HG02798 (cell line): Measurements from ENCODE around the gene POLN.

Experiments
- ATAC-seq: cut with Tn5 transposase; IDR thresholded peaks from one replicate; pipeline ENCODE4 v1.9.1; 2021; ENCODE audit warnings: mild to moderate bottlenecking; ENCODE audit not compliant: unreplicated experiment, poor library complexity

Gene POLN

DNA sequence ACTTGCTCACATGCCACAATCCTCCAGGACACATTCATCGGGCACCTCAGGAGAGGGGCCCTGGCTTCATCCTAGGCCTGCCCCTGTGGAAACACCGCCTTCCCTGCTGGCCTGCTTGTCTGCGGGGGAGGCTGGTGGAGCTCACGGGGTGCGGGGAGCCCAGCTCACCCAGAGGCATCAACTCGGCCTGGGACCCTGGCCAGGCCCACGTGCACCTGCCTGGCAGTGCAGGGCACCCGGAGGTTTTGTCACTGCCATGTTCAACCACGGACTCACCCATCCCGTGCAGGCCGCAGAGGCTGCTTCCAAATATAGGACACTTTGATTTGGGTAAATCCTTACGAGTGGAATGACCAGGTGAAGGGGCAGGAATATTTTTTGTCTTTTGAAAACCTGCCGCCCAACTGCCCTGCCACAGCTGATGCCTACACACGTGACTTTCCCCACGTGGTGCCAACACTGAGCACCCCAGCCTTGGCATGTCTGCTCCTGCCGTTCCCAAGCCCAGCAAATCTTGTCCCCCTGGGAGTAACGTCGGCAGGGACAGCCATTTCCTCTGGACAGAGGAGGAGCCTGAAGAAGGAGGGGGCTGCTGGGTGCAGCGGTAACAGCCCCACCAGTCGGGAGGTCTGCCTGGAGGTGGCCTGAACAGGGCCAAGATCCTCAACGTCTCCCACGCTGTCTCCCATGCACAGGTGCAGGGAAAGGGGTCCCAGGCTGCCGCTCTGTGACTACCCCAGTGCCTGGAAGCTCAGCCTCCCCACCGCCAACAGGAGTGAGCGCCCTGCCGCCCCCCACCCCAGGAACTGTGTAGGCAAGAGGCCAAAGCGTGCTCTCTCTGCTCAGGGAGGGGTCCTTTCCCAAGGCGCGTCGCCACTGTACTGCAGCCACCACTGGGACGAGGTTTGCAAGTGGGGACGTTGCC lies 11.5 kb upstream of the POLN start:
- ATAC-seq, result no peak

DNA sequence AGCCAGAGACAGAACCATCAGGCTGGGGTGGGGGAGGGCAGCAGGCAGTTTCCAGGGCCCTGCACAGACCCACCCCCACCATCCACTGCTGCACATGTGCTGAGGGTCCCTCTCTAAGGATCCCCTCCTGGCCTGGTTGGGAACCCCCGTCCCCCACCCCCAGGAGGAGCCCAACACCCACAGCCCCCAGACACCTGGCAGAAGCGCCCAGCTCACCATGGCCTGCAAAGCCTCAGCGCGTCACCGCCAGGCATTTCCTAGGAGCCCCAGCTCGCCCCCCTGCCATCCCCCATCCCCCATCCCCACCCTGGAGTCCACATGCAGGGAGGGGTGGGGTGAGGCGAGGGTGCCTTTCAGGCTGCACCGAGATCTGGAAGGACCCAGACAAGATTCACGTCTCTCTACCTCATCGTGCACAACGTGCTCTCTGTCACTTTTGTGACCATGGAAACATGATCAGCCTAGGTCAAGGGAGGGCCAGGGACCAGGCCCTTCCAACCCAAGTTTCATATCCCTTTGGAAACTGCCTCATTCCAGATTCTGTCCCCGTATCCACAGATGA lies 10.7 kb upstream of the POLN start:
- no peak for ATAC-seq

DNA sequence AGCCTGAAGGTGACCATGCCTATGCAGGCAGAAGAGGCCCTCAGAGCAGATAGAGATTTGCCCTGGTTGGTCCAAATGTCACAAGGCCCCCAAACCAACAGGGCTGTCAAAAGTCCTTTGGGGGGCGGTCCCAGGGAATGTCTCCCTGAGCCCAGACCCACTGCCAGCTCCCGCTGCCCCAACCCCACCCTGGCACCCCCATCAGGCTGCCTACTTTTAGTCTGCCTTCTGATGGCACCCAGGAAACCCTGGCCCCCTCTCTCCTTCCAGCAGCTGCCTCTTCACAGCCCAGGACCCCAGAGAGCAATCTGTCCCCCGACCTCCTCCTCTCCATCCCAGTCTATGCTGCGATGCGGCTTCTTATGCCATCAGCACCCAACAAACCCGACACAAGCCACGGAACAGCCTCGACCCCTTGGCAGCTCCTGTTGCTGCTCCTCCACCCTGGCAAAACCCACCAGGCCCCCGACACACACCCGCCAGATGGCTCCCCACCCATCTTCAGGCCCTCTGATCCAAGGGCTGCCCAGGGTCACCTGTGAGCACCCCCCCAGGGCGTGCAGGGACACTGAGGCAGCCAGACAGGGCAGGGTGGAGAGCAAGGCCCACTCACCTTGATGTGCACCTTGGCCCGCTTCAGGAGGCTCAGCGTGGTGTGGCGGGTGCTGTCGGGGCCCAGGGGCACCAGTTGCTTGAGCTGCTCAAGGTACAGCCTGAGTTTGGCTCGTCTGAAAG lies 10.0 kb upstream of the POLN start:
- no peak for ATAC-seq

DNA sequence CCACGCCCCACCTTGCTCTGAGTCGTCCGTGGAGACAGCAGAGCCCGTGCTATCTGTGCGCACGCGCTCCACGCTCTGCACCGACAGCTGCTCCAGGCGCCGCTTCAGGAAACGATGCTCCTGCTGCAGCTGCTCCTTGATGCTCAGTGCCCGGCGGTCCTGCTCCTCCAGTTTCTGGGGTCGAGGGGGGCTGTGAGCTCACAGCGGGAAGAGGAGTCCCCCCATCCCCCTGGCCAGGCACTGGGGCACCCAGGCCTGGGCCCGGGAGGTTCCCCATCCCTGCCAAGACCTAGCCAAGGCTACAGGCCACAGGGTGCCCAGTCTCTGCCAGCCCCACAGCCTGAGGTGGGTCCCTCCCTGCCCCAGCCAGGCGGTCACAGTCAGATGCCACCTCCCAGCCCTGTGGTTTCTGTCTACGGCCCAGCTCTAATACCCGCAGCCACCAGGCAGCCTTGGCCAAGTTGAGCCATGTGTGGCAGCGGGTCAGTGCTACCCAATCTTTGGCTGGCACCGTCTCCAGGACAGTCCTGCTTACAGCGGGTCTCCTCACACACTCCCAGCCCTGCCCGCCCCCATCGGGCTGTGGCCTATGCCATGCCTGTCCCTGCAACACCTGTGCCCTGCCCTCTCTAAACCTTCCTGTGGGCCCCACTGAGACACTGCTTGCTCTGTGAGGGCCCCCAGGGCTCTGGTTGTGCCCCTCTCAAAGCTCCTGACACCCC lies 9.3 kb upstream of the POLN start:
- ATAC-seq, result no peak

DNA sequence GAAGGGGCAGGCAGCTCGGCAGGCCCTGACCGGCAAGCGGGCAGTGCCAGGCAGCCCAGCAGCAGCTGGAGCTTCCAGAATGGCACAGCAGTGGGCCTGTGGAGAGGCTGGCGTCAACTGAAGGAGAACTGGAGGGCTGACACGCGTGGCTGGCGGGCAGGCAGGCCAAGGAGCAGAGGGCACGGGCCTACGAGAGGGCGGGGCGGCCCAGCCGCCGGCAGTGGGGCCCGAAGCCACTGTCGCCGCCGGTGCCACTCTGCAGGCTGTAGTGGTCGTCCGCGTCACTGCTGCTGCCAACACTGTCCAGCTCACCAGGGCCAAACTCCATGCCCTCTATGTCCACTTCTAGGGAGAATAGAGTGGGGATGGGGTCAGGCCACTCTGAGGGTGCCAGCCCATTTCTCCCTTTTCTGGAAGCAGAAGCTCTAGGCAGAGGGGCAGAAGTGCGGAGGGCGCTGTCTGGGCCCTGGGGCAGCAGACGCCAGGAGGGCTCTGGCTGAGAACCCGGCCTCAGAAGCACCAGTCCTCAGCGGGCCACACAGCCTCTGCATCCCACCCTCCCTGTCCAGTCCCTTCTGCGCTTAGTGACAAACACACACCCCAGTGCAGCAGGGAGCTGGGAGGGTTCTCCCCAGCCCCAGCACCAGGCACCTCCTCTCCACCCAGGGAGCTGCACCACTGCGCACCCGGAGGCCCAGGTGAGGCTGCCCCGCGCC lies 8.6 kb upstream of the POLN start:
- ATAC-seq, result no peak

DNA sequence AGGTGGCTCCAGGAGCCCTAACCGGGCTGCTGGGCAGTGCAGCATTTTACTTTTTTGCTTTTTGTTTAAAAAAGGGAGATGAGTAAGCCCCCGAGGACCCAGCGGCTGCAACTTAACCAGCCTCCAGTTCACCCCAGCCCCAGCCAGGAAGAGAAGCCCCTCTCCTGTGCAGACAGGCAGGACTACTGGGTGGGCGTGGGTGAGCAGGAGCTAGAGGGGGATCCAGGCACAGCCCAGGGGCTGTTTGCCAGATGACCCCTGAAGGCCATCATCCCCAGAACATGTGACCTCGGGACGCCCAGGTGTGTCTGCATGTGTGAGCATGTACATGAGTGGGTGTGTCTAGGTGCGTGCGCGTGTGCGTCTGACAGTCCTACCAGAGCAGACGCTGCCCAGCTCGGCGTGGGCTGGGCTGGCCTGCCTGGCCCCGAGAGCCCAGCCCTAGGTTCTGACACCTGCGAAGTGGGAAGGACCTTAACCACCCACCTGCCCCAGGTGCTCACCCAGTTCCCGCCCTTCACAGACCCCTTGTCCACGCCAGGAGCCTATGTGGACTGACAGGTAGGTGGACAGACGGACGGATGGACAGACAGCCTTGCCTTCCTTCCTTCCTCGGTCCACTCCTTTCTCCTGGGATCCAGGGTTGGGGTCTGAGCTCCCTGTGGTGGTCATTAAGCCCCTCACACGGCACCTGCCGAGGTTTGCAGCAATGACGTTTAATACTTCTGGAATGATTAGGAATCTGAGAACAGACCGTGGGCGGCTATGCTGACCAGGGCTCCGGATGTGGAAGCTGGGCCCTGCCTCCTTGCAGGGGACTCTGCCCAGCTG lies 7.8 kb upstream of the POLN start:
- ATAC-seq, result no peak

DNA sequence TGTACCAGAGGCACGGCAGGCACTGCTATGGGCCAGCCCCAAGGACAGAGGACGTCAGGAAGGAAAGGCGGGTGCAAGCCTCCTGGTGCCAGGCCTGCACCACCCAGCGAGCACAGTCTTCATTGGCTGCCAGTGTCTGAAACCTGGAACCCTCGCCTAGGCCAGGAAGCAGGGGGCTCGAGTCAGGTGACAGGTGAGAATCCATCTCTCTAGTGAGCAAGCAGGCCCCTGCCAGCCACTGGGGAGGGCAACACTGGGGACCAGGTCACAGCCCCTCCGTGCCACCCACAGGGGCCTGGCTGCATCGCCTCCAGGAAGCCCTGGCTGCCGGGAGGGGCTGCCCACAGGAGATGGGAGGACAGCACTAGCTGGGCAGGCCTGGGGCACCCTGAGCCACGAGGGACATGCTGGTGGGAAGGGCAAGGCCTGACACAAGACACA lies 6.9 kb upstream of the POLN start:
- no peak for ATAC-seq

DNA sequence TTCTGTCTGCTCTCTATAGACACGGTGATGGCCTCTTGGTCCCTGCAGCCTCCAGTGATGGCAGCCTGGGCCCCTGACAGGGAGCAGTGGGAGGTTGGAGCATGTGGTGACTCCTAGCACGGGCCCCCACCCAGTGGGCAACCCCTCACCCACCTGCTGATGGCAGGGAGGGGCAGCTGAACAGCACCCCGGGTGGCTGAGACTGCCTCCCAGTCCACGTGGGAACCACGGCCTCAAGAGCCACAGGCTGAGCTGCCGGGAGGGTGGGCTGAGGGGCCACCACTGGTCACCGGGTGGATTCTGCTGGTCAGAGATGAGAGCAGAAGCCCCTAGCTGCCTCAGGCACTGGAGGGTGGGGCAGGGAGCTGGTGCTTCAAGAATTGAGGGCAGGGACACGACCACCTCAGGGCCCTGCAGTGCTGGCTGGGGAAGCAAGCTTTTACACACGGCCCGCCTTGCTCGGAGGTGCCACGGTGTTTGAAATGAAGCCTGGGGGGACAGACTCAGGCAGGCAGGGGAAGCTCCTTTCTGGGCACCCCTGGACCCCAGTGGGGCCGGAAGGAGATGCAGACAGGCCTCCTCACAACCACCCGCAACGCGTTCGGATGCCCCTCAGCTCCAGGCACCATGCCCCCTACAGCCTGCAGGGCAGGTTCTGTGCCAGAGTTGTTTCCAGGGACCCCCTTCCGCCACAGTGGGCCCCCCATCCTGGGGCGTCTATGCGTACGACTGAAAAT lies 6.3 kb upstream of the POLN start:
- no peak for ATAC-seq

DNA sequence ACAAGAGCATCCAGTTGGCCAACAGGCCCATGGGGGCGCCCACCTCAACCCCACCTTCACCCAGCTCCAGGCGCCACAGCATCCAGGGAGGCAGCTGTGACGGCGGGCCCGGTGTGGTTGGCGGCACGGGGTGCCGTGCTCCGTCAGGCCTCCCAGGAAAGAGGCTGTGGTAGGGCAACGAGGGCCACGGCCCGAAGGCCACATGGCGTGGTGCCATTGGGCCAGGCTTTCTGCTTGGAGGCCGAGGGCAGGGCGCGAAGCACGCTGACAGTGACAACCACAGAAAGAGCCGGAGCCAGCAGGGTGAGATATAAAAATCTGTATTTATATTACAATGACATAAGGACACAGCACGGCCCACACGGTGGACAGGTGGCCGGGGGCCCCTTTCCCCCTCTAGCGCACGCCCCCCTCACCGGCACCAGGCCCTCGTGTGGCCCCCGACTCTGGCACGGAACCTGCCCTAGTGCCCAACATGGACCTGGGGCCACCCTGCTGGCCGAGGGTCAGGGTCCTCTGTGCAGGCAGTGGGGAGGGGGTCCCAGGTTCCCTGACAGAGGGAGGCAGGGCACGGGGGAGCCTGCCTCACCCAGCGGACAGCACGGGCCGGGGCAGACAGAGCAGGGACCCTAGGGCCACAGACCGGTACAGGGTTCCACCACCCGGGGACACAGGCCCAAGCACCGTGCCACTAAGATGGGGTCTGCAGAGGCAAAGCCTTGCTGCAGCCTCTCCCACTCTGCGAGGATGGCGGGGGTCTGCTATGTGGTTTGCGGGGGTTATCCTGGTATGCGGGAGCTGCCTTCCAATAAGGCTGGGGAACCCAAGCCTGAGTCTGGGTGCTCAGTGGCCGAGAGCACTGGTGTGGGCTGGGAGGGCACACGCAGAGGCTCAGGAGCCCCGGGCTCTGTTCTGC lies 5.5 kb upstream of the POLN start:
- no peak for ATAC-seq

DNA sequence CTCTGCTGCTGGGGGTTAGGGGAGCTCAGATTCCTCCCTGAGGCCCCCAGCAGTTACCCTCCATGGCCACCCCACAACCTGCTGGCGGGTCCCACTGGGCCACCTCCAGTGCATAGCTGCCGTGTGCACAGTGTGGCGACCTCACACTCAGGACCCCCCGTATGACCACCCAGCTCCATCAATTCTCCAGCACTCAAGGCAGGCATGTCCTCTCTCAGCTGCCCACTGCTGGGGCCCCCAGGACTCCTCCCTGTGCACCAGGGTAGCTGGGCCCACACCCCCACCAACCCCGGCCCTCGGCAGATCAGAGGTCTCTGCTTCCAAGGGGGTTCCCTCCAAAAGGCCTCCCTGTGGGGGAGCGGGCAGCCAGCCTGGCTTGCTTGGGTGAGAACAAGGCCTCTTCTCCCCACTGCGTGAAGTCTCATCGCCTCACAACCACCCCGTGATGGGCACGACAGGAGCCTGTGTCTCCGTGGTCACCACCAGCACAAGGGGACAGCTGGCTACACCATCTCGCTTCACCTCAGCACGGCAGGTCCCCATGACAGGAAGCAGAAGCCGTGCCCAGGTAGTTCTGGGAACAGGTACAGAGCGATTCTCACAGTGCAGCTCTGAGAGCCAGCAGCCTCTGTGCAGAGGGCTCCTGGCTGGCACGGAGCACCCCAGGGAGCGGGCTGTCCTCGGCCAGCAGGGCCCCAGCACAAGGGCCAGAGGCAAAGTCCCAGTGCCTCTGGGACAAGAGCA lies 4.6 kb upstream of the POLN start:
- no peak for ATAC-seq

DNA sequence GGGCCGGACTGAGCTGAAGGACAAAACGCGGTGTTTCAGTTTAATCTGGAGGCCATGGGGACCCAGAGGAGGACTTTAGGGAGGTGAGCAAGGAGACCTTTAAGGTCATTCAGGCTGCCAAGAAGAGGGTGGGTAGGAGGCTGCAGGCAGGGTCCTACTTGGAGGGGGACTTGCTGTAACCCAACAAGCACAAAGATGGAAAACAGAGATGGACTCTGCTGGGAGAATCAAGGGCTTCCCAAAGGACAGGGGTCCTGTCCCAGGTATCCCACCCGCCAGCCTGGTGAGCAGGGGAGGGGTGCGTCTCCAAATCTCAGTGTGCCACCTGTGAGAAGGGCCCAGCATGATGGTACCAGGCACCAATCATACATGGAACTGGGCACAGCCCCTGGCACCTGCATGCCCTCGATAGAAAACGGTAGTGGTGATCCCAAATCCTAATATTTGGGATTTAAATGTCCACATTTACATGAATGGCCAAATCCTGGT lies 3.9 kb upstream of the POLN start:
- no peak for ATAC-seq

DNA sequence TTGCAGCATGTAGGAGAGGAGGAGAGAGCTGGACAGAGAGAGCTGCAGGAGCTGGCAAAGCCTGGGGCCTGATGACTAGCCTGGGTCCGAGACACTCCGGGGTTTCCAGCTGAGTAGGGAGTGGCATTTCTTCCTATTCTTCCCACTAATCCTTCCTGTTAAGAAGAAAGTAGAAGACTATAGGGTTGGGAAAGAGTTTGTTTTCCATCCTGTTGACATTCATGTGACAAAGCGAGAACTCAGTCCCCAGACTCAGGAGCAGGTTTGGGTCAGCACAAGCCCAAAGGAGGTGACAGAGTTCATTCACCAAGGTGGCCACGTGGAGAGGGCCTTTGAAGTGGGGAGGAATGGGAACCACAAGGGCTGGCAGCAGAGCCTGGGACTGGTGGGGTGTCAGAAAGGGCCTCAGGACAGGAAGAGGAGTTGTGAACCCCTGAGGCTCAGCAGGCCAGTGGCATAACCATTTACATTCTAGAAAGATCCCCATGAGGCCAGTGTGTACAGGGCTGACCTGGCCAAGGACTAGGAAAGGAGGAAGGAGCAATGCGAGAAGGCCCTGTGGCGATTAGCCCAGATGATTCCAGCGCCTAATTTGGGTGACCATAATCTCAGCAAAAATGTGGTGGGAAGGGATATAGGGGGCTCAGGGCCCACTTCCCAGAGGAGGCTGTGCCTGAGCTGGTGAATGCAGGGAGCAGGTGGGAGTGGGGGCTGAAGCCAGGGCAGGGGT lies 3.3 kb upstream of the POLN start:
- no peak for ATAC-seq

DNA sequence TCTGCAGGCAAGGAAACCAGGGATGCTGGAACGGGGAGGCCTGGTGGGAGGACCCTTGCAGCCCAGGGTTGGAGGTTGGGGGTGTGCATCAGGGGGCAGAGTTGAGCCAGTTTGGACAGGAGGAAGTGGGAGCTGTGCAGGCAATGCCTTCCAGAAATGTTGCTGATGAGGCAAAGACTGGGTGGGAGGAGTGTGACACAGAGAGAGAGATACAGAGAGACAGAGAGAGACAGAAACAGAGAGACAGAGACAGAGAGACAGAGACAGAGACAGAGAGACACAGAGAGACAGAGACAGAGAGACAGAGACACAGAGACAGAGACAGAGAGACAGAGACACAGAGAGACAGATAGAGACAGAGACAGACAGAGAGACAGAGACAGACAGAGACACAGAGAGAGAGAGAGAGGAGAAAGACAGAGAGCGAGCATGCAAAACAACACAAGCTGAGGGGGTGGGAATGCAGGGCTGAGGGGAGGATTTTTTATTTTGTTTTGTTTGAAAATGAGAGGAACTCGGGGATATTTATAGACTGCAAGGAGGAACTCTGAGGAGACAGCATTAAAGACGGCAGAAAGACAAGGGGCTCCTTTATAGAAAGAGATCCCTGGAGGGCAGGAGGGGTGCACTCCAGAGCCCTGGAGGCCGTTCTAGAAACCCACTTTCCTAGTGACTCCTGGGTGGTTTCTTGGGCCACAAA lies 1.9 kb upstream of the POLN start:
- no peak for ATAC-seq

DNA sequence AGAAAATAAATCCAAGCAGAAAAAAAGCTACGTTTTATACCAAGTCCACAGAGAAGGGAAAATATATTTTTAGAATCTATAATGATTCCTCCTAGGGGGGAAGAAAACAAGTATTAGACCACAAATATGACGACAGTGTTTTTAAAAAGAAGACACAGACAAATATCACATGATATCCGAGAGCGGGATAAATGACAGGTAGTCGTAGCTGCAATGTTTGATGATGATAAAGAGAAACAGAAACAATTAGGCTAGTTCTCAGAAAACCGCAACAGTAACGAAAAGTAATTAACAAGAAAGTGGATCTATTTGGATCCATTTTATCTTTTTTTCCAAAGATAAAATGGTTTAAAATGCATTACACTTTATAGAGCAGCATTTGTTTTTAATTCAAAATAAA lies 918 bp downstream of the POLN start:
- ATAC-seq, result no peak

DNA sequence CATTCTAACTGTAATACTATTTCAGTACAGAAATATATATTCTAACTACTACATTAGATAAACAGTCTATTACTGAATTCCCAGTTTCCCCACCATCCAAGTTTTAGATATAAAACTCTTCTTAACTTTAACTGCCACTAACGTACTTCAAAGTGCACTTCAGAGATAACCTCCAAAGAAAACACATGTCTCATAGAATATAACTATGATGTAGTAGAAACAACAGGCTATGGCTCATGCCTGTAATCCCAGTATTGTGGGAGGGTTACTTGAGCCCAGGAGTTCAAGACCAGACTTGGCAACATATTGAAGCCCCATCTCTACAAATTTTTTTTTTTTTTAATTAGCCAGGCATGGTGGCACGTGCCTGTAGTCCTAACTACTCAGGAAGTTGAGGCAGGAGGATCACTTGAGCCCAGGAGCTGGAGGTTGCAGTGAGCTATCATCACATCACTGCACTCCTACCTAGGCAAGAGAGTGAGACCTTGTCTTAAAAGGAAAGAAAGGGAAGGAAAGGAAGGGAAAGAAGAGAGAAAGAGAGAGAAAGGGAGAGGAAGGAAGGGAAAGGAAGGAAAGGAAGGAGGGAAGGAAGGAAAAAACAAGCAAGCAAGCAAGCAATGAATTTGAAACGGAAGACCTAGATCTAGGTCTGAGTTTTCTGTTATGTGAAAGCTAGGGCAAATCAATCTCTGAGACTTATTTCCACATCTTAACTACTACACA lies 4.8 kb downstream of the POLN start:
- no peak for ATAC-seq
